Measurements from ENCODE around the gene SUSD6.
A peak's percentile ranks its signal among the peaks of the same experiment; 100 is the strongest.

SUSD6 gene

GRCh38 chr14:69687606-69688298 is 76.4 kb downstream of the SUSD6 start:
- Histone ChIP-seq H3K79me2 (ENCODE audit: low read length) (peaks cover 50% of the 10 kb centered on the region), H3K27ac (ENCODE audit: low read length) (no peak overlapping the region), H3K4me3 (ENCODE audit: low read length) (no peak overlapping the region), H3K27me3 (ENCODE audit: low read depth, low read length) (no peaks in the 10 kb centered on the region), H3K9me3 (ENCODE audit: insufficient read depth, low read length) (no peaks in the 10 kb centered on the region), H3K36me3 (replicated peaks; ENCODE audit: low read depth, low read length) (no peaks in the 10 kb centered on the region), H3K4me1 (ENCODE audit: low read length) (peaks cover 46% of the 10 kb centered on the region), H4K20me1 (ENCODE audit: insufficient read depth, low read length) (peaks cover 32% of the 10 kb centered on the region), H3K4me2 (ENCODE audit: low read length) (no peak overlapping the region), H3K9ac (ENCODE audit: low read length) (no peak overlapping the region), H2AFZ (ENCODE audit: low read depth, low read length) (no peak overlapping the region)
- TF ChIP-seq EZH2phosphoT487 (IDR thresholded peaks at IDR 0.05; ENCODE audit: low read depth), result no peak
- TF ChIP-seq, protein P1, sequence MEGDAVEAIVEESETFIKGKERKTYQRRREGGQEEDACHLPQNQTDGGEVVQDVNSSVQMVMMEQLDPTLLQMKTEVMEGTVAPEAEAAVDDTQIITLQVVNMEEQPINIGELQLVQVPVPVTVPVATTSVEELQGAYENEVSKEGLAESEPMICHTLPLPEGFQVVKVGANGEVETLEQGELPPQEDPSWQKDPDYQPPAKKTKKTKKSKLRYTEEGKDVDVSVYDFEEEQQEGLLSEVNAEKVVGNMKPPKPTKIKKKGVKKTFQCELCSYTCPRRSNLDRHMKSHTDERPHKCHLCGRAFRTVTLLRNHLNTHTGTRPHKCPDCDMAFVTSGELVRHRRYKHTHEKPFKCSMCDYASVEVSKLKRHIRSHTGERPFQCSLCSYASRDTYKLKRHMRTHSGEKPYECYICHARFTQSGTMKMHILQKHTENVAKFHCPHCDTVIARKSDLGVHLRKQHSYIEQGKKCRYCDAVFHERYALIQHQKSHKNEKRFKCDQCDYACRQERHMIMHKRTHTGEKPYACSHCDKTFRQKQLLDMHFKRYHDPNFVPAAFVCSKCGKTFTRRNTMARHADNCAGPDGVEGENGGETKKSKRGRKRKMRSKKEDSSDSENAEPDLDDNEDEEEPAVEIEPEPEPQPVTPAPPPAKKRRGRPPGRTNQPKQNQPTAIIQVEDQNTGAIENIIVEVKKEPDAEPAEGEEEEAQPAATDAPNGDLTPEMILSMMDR (IDR thresholded peaks at IDR 0.05; ENCODE audit: low read depth, low read length), result no peak

DNA sequence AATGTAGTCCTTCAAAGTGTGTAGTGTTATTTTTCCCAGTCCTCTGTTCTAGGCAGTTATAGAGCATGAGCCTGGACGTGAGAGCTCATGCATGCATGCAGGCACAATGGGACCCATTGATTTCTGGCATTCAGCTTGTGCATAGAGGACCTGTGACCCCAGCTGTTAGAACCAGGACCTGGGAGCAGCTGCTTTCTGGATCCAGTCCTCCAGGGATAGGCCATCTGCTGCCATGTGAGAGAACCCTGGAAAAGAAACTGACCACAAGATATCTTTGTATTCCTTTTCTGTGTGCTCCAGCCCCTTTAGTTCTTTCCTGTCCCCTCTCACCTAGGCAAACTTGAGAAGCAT is 76.9 kb downstream of the SUSD6 start:
- Histone ChIP-seq H4K20me1 (ENCODE audit: insufficient read depth, low read length) (peaks cover 29% of the 10 kb centered on the region), H3K36me3 (replicated peaks; ENCODE audit: low read depth, low read length) (no peaks in the 10 kb centered on the region), H3K4me3 (ENCODE audit: low read length) (no peak overlapping the region), H2AFZ (ENCODE audit: low read depth, low read length) (no peak overlapping the region), H3K4me1 (ENCODE audit: low read length) (peaks cover 46% of the 10 kb centered on the region), H3K4me2 (ENCODE audit: low read length) (no peak overlapping the region), H3K27me3 (ENCODE audit: low read depth, low read length) (no peaks in the 10 kb centered on the region), H3K27ac (ENCODE audit: low read length) (no peak overlapping the region), H3K9me3 (ENCODE audit: insufficient read depth, low read length) (no peaks in the 10 kb centered on the region), H3K79me2 (ENCODE audit: low read length) (peaks cover 48% of the 10 kb centered on the region), H3K9ac (ENCODE audit: low read length) (no peak overlapping the region)
- no peak for TF ChIP-seq EZH2phosphoT487 (IDR thresholded peaks at IDR 0.05; ENCODE audit: low read depth)
- TF ChIP-seq, protein P1 (IDR thresholded peaks at IDR 0.05; ENCODE audit: low read depth, low read length), result no peak

GRCh38 chr14:69690042-69690441 is 78.6 kb downstream of the SUSD6 start:
- Histone ChIP-seq H3K4me3 (ENCODE audit: low read length) (no peak overlapping the region), H3K9ac (ENCODE audit: low read length) (no peak overlapping the region), H3K36me3 (replicated peaks; ENCODE audit: low read depth, low read length) (no peaks in the 10 kb centered on the region), H3K79me2 (ENCODE audit: low read length) (peaks cover 37% of the 10 kb centered on the region), H4K20me1 (ENCODE audit: insufficient read depth, low read length) (peaks cover 20% of the 10 kb centered on the region), H3K27me3 (ENCODE audit: low read depth, low read length) (no peaks in the 10 kb centered on the region), H2AFZ (ENCODE audit: low read depth, low read length) (no peak overlapping the region), H3K4me1 (ENCODE audit: low read length) (peaks cover 46% of the 10 kb centered on the region), H3K27ac (ENCODE audit: low read length) (no peak overlapping the region), H3K4me2 (ENCODE audit: low read length) (no peak overlapping the region), H3K9me3 (ENCODE audit: insufficient read depth, low read length) (no peaks in the 10 kb centered on the region)
- TF ChIP-seq EZH2phosphoT487 (IDR thresholded peaks at IDR 0.05; ENCODE audit: low read depth), result no peak
- TF ChIP-seq, protein P1 (IDR thresholded peaks at IDR 0.05; ENCODE audit: low read depth, low read length), result no peak

GRCh38 chr14:69692594-69692993 is 81.2 kb downstream of the SUSD6 start:
- no peak for TF ChIP-seq EZH2phosphoT487 (IDR thresholded peaks at IDR 0.05; ENCODE audit: low read depth)
- TF ChIP-seq, protein P1 (IDR thresholded peaks at IDR 0.05; ENCODE audit: low read depth, low read length), result no peak
- Histone ChIP-seq H3K4me2 (ENCODE audit: low read length) (peak overlapping the region; percentile 68), H3K4me3 (ENCODE audit: low read length) (peak overlapping the region; percentile 15; the same call in 1 of the 2 replicates), H3K36me3 (replicated peaks; ENCODE audit: low read depth, low read length) (no peaks in the 10 kb centered on the region), H2AFZ (ENCODE audit: low read depth, low read length) (no peak overlapping the region), H3K9ac (ENCODE audit: low read length) (peak overlapping the region; percentile 32; the same call in 1 of the 2 replicates), H3K27ac (ENCODE audit: low read length) (peak overlapping the region; percentile 82), H3K27me3 (ENCODE audit: low read depth, low read length) (no peaks in the 10 kb centered on the region), H4K20me1 (ENCODE audit: insufficient read depth, low read length) (peaks cover 20% of the 10 kb centered on the region), H3K4me1 (ENCODE audit: low read length) (peaks cover 52% of the 10 kb centered on the region), H3K79me2 (ENCODE audit: low read length) (peaks cover 45% of the 10 kb centered on the region), H3K9me3 (ENCODE audit: insufficient read depth, low read length) (no peaks in the 10 kb centered on the region)

Measured in OCI-LY3 (cell line).